GM21825 (cell line): Measurements from ENCODE around the gene TSPEAR.
"Not testable (repeated sequence)": the region's sequence is repeated elsewhere in the genome, so short reads cannot be mapped to it uniquely, and the experiment has no call there.

Experiments
- ATAC-seq: cut with Tn5 transposase; IDR thresholded peaks from one replicate; pipeline ENCODE4 v1.9.1; 2021; ENCODE audit warnings: mild to moderate bottlenecking, moderate library complexity; ENCODE audit not compliant: unreplicated experiment

Gene TSPEAR

GRCh38 chr21:44656868-44657267, 54.5 kb downstream of the TSPEAR start:
- no peak for ATAC-seq

GRCh38 chr21:44654576-44655175, 56.7 kb downstream of the TSPEAR start, which contains the start of gene KRTAP12-4:
Gene KRTAP12-4, minus strand, starts transcription at chr21:44654659. Its CDS starts 45 bp downstream, at chr21:44654614.
- ATAC-seq: no peak

GRCh38 chr21:44653656-44654575, 57.5 kb downstream of the TSPEAR start:
- ATAC-seq: no peak

GRCh38 chr21:44653123-44653522, 58.2 kb downstream of the TSPEAR start:
- no peak for ATAC-seq

GRCh38 chr21:44650973-44651675, 60.2 kb downstream of the TSPEAR start:
- ATAC-seq: no peak

- no peak for ATAC-seq
These were observed 61.0 kb downstream of the TSPEAR start for GRCh38 chr21:44650265-44650972.

GRCh38 chr21:44649521-44650100, 61.8 kb downstream of the TSPEAR start:
- ATAC-seq: no peak

- ATAC-seq: no peak
These were observed 62.6 kb downstream of the TSPEAR start for GRCh38 chr21:44648557-44649311.

GRCh38 chr21:44647222-44647552, 64.2 kb downstream of the TSPEAR start:
- ATAC-seq: no peak

- ATAC-seq: not testable (repeated sequence)
These were observed 64.8 kb downstream of the TSPEAR start, which contains the start of gene KRTAP10-11 for GRCh38 chr21:44646366-44647221. Gene KRTAP10-11, plus strand, starts transcription at chr21:44646414. Its CDS starts 45 bp downstream, at chr21:44646459.

GRCh38 chr21:44644878-44645277, 66.5 kb downstream of the TSPEAR start:
- no peak for ATAC-seq

GRCh38 chr21:44643741-44644310, 67.5 kb downstream of the TSPEAR start:
- ATAC-seq: no peak

GRCh38 chr21:44640761-44641160, 70.6 kb downstream of the TSPEAR start:
- ATAC-seq: no peak

GRCh38 chr21:44639331-44639655, 72.1 kb downstream of the TSPEAR start:
- ATAC-seq: no peak

GRCh38 chr21:44638506-44639330, 72.7 kb downstream of the TSPEAR start:
- not testable (repeated sequence) for ATAC-seq

- ATAC-seq: not testable (repeated sequence)
These were observed 73.5 kb downstream of the TSPEAR start for GRCh38 chr21:44637851-44638348.

- no peak for ATAC-seq
These were observed 74.1 kb downstream of the TSPEAR start, which contains the start of gene KRTAP10-10 for GRCh38 chr21:44637018-44637850. Gene KRTAP10-10, plus strand, starts transcription at chr21:44637356. Its CDS starts 62 bp downstream, at chr21:44637418.
